HCT116 (cell line): ENCODE data around the gene PBX3. TPM values are rescaled to one million over a fixed set of nuclear protein-coding genes. Genes with fewer than 3 reads are reported as not detected.

Experiments
- ATAC-seq: fragments of 200-7000 bp; cut with Tn5 transposase; 2 replicates; pipeline ENCODE4 v1.9.1; 2020; ENCODE audit warnings: mild to moderate bottlenecking, moderate library complexity
- BruUV-seq: library from RNA; stranded (reverse); fragments of 400-500 nt; replicated peaks from 2 replicates; lab custom pipeline; 2021; lab: Mats Ljungman, UMichigan
- CTCF ChIA-PET: fragments of 300-600 bp; sonication (Branson Sonifier 250); formaldehyde crosslinking; loops from one replicate; lab custom pipeline; 2021; ENCODE audit warnings: antibody characterized with exemption; lab: Charles Lee
- POLR2A ChIA-PET: fragments of 300-600, 350-600 bp; sonication (Branson Sonifier 250); formaldehyde crosslinking; loops from one replicate; lab custom pipeline; 2021; ENCODE audit warnings: antibody characterized with exemption; lab: Charles Lee
- RAD21 ChIA-PET, 2 experiments: fragments of 300-600 bp; sonication (Branson Sonifier 250); formaldehyde crosslinking; loops; one replicate each; lab custom pipeline; 2023; ENCODE audit warnings: low total read pairs in 2 of 2; ENCODE audit not compliant: uncharacterized antibody in 2 of 2, unreplicated experiment in 2 of 2, low non-redundant PET in 1 of 2; lab: Charles Lee
- DNase-seq: peaks from one replicate; pipeline ENCODE4 v3.0.0-alpha.2; 2010; ENCODE audit warnings: low read depth, low spot score
- H2AFZ ChIP-seq: fragments of 200-600 bp; shearing (Covaris generic), sonication (generic); 2 replicates; pipeline ENCODE4 v1.6.1; 2017; ENCODE audit warnings: low read depth, mixed run types, mixed read lengths, antibody characterized with exemption, low read length; ENCODE audit not compliant: poor library complexity, severe bottlenecking
- H3K27ac ChIP-seq: 2 replicates; pipeline ENCODE4 v1.5.1; 2012; ENCODE audit warnings: low read depth, low read length
- H3K27me3 ChIP-seq: fragments of 200-600 bp; sonication (generic); 2 replicates; pipeline ENCODE4 v1.6.1; 2016; ENCODE audit warnings: mixed run types, low read length, mixed read lengths; ENCODE audit not compliant: insufficient read depth
- H3K36me3 ChIP-seq, 2 experiments: fragments of 200-500 bp in 1 of 2; fragments of 200-600 bp in 1 of 2; sonication (Bioruptor generic) in 1 of 2; sonication (generic) in 1 of 2; 2 replicates each; pipeline versions ENCODE4 v1.5.1 to v1.6.1; 2014 to 2016; ENCODE audit warnings: low read length in 2 of 2, inconsistent platforms in 1 of 2, mixed read lengths in 1 of 2, mixed run types in 1 of 2; ENCODE audit not compliant: insufficient read depth in 2 of 2, control insufficient read depth in 1 of 2
- H3K4me1 ChIP-seq, 2 experiments: fragments of 200-600 bp in 1 of 2; sonication (generic) in 1 of 2; 2 replicates each; pipeline versions ENCODE4 v1.5.1 to v1.6.1; 2012 to 2017; ENCODE audit warnings: low read length in 2 of 2, inconsistent platforms in 1 of 2, mild to moderate bottlenecking in 1 of 2, mixed read lengths in 1 of 2, mixed run types in 1 of 2, moderate library complexity in 1 of 2; ENCODE audit not compliant: insufficient read depth in 2 of 2, control insufficient read depth in 1 of 2
- H3K4me2 ChIP-seq: fragments of 200-600 bp; sonication (generic); 2 replicates; pipeline ENCODE4 v1.6.1; 2017; ENCODE audit warnings: mixed run types, low read length, mixed read lengths
- H3K4me3 ChIP-seq, 2 experiments: fragments of 200-600 bp in 1 of 2; sonication (generic) in 1 of 2; replicated peaks in 1 of 2; 2 replicates each; pipeline ENCODE4 v1.5.1; 2011 to 2016; ENCODE audit warnings: low read length in 2 of 2, control low read depth in 1 of 2, low read depth in 1 of 2, mild to moderate bottlenecking in 1 of 2, mixed read lengths in 1 of 2, mixed run types in 1 of 2
- H3K79me2 ChIP-seq: fragments of 200-600 bp; sonication (generic); 2 replicates; pipeline ENCODE4 v1.6.1; 2017; ENCODE audit warnings: mild to moderate bottlenecking, mixed run types, low read length, moderate library complexity, mixed read lengths; ENCODE audit not compliant: insufficient read depth
- H3K9ac ChIP-seq: fragments of 200-600 bp; sonication (generic); 2 replicates; pipeline ENCODE4 v1.6.1; 2016; ENCODE audit warnings: low read length, mixed read lengths
- H3K9me2 ChIP-seq: fragments of 200-600 bp; sonication (generic), shearing (Covaris generic); 2 replicates; pipeline ENCODE4 v1.6.1; 2017; ENCODE audit warnings: mixed run types, mild to moderate bottlenecking, moderate library complexity; ENCODE audit not compliant: insufficient read depth
- H3K9me3 ChIP-seq, 2 experiments: fragments of 200-500 bp in 1 of 2; fragments of 200-600 bp in 1 of 2; sonication (Bioruptor generic) in 1 of 2; sonication (generic) in 1 of 2; 2 replicates each; pipeline ENCODE4 v1.6.1; 2014 to 2017; ENCODE audit warnings: low read length in 2 of 2, mixed read lengths in 2 of 2, inconsistent platforms in 1 of 2, low read depth in 1 of 2, mild to moderate bottlenecking in 1 of 2, mixed run types in 1 of 2, moderate library complexity in 1 of 2; ENCODE audit not compliant: control insufficient read depth in 1 of 2, insufficient read depth in 1 of 2
- H4K20me1 ChIP-seq: fragments of 200-600 bp; sonication (generic), shearing (Covaris generic); 2 replicates; pipeline ENCODE4 v1.6.1; 2017; ENCODE audit warnings: mixed run types, mild to moderate bottlenecking, moderate library complexity; ENCODE audit not compliant: insufficient read depth
- CBX3 ChIP-seq: IDR thresholded peaks from 2 replicates; pipeline ENCODE4 v1.6.1; 2012; ENCODE audit warnings: low read depth
- CEBPB ChIP-seq: IDR thresholded peaks from 2 replicates; pipeline ENCODE4 v1.6.1; 2012; ENCODE audit warnings: low read depth
- EGR1 ChIP-seq: IDR thresholded peaks from 2 replicates; pipeline ENCODE4 v1.6.1; 2012; ENCODE audit warnings: low read depth
- ELF1 ChIP-seq: IDR thresholded peaks from 2 replicates; pipeline ENCODE4 v1.6.1; 2012; ENCODE audit warnings: low read depth, borderline replicate concordance
- FOSL1 ChIP-seq: IDR thresholded peaks from 2 replicates; pipeline ENCODE4 v1.6.1; 2012; ENCODE audit warnings: low read depth
- POLR2AphosphoS5 ChIP-seq: IDR thresholded peaks from 2 replicates; pipeline ENCODE4 v1.6.1; 2011; ENCODE audit warnings: mild to moderate bottlenecking, low read depth, low read length, moderate library complexity
- RAD21 ChIP-seq: IDR thresholded peaks from 2 replicates; pipeline ENCODE4 v1.6.1; 2012; ENCODE audit warnings: low read depth, mild to moderate bottlenecking
- SRF ChIP-seq: IDR thresholded peaks from 2 replicates; pipeline ENCODE4 v1.6.1; 2012; ENCODE audit warnings: low read depth
- YY1 ChIP-seq: IDR thresholded peaks from 2 replicates; pipeline ENCODE4 v1.6.1; 2011; ENCODE audit warnings: low read length, low read depth, moderate library complexity, mild to moderate bottlenecking; ENCODE audit not compliant: insufficient replicate concordance; ENCODE audit errors: extremely low read depth
- intact Hi-C: fragments of 100-400 bp; cut with micrococcal nuclease; formaldehyde crosslinking; loops from 2 replicates; pipeline ENCODE4 v1.10.0; 2022
- total RNA-seq: library from RNA; stranded (reverse); gene quantifications from one replicate; pipeline ENCODE4 v1.2.1, GENCODE V29; 2021; ENCODE audit not compliant: unreplicated experiment
- TF ChIP-seq, protein P1 (sequence below): IDR thresholded peaks from 2 replicates; pipeline ENCODE4 v1.6.1; 2012; ENCODE audit warnings: low read depth
- TF ChIP-seq, protein P2 (sequence below): IDR thresholded peaks from 2 replicates; pipeline ENCODE4 v1.6.1; 2012
- TF ChIP-seq, protein P3 (sequence below): IDR thresholded peaks from 2 replicates; pipeline ENCODE4 v1.6.1; 2012
- TF ChIP-seq, protein P4 (sequence below): IDR thresholded peaks from 2 replicates; pipeline ENCODE4 v1.6.1; 2011; ENCODE audit warnings: mild to moderate bottlenecking, low read length, moderate library complexity; ENCODE audit not compliant: insufficient replicate concordance; ENCODE audit errors: extremely low read depth
- TF ChIP-seq, protein P5 (sequence below), 3 experiments: fragments of 200-600 bp in 1 of 3; sonication (generic) in 1 of 3; IDR thresholded peaks in 2 of 3; conservative IDR thresholded peaks in 1 of 3; 2 replicates each; pipeline ENCODE4 v1.5.1; 2012 to 2017; ENCODE audit warnings: low read depth in 2 of 3, low read length in 2 of 3, antibody characterized with exemption in 1 of 3, borderline replicate concordance in 1 of 3, control low read depth in 1 of 3, mild to moderate bottlenecking in 1 of 3, mixed read lengths in 1 of 3, mixed run types in 1 of 3, moderate library complexity in 1 of 3; ENCODE audit not compliant: insufficient read depth in 1 of 3

Gene PBX3
- total RNA-seq, 1 experiment from 2014 or later, result 13.5 TPM

DNA sequence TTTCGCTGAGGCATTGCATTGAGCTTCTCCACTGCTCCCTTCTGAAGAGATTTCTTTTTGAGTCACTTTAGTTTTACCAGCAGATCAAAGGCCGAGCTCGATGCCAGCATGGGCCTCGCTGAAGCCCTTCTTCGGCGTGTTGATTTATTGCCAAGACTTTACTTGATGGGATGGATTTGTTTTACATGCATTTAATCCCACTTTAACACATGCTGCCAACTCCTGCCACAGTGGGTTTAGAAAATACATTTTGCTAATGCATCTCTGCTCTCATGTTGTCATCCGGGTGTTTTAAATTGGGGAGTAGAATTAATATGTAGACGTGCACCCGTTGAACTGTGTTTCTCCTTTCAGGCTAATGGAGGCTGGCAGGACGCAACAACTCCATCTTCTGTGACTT lies 218.3 kb downstream of the PBX3 start:
- H3K36me3 ChIP-seq, result no peaks in the 10 kb centered on the region
- no peaks in the 10 kb centered on the region for H3K79me2 ChIP-seq
- H3K27me3 ChIP-seq, result no peaks in the 10 kb centered on the region
- ChIA-PET CTCF (no interaction called here), RAD21 (no interaction called here)
- H3K27ac ChIP-seq, result no peak overlapping the region
- no peak overlapping the region for H3K4me3 ChIP-seq
- DNase-seq, result no peak
- no peak overlapping the region for H3K4me2 ChIP-seq
- H3K4me1 ChIP-seq, result no peaks in the 10 kb centered on the region
- TF ChIP-seq CEBPB (no peak), RAD21 (no peak), CBX3 (no peak), YY1 (no peak), EGR1 (no peak)
- TF ChIP-seq, protein P1, sequence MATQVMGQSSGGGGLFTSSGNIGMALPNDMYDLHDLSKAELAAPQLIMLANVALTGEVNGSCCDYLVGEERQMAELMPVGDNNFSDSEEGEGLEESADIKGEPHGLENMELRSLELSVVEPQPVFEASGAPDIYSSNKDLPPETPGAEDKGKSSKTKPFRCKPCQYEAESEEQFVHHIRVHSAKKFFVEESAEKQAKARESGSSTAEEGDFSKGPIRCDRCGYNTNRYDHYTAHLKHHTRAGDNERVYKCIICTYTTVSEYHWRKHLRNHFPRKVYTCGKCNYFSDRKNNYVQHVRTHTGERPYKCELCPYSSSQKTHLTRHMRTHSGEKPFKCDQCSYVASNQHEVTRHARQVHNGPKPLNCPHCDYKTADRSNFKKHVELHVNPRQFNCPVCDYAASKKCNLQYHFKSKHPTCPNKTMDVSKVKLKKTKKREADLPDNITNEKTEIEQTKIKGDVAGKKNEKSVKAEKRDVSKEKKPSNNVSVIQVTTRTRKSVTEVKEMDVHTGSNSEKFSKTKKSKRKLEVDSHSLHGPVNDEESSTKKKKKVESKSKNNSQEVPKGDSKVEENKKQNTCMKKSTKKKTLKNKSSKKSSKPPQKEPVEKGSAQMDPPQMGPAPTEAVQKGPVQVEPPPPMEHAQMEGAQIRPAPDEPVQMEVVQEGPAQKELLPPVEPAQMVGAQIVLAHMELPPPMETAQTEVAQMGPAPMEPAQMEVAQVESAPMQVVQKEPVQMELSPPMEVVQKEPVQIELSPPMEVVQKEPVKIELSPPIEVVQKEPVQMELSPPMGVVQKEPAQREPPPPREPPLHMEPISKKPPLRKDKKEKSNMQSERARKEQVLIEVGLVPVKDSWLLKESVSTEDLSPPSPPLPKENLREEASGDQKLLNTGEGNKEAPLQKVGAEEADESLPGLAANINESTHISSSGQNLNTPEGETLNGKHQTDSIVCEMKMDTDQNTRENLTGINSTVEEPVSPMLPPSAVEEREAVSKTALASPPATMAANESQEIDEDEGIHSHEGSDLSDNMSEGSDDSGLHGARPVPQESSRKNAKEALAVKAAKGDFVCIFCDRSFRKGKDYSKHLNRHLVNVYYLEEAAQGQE, result no peak
- TF ChIP-seq, protein P2, sequence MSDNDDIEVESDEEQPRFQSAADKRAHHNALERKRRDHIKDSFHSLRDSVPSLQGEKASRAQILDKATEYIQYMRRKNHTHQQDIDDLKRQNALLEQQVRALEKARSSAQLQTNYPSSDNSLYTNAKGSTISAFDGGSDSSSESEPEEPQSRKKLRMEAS, result no peak
- TF ChIP-seq, all 23 proteins: peak for 0
- no peak overlapping the region for H2AFZ ChIP-seq
- BruUV-seq, result no TSS peak
- H3K9ac ChIP-seq, result no peak overlapping the region
- H3K9me3 ChIP-seq, result no peaks in the 10 kb centered on the region
- H4K20me1 ChIP-seq, result no peaks in the 10 kb centered on the region
- no peaks in the 10 kb centered on the region for H3K9me2 ChIP-seq
- intact Hi-C loops, result no loop called here
- POLR2A ChIA-PET, result no interaction called here
- ATAC-seq, result no peak

DNA sequence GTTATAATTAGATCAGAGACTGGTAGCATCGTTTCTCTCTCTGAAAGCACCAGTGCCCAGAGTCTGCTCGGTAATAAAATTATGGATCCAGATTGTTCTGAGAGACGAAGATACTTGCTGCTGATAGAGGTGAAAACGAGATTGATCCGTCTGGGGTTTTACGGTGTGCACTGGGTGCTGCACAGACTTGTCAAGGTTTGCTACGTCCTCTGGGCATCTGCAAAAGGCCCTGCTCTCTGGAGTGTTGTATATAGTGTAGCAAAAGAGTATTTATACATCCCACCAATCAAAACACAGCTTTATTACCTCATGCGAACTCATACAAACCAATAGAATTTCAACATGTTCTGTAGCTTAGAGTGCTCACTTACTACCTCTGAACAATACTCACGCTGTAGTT lies 219.3 kb downstream of the PBX3 start:
- ATAC-seq (no peak), DNase-seq (no peak)
- H3K9ac ChIP-seq, result no peak overlapping the region
- ChIA-PET RAD21 (no interaction called here), CTCF (no interaction called here), POLR2A (no interaction called here)
- H3K36me3 ChIP-seq, result no peaks in the 10 kb centered on the region
- H3K4me2 ChIP-seq, result no peak overlapping the region
- no peaks in the 10 kb centered on the region for H3K9me2 ChIP-seq
- H4K20me1 ChIP-seq, result no peaks in the 10 kb centered on the region
- no peaks in the 10 kb centered on the region for H3K27me3 ChIP-seq
- intact Hi-C loops, result no loop called here
- H3K4me3 ChIP-seq, result no peak overlapping the region
- H3K4me1 ChIP-seq, result no peaks in the 10 kb centered on the region
- H3K27ac ChIP-seq, result no peak overlapping the region
- no TSS peak for BruUV-seq
- H3K9me3 ChIP-seq, result no peaks in the 10 kb centered on the region
- no peak overlapping the region for H2AFZ ChIP-seq
- H3K79me2 ChIP-seq, result no peaks in the 10 kb centered on the region
- TF ChIP-seq POLR2AphosphoS5 (no peak), ELF1 (no peak), FOSL1 (no peak), SRF (no peak)
- TF ChIP-seq, protein P3, sequence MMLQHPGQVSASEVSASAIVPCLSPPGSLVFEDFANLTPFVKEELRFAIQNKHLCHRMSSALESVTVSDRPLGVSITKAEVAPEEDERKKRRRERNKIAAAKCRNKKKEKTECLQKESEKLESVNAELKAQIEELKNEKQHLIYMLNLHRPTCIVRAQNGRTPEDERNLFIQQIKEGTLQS, result no peak
- TF ChIP-seq, protein P4, sequence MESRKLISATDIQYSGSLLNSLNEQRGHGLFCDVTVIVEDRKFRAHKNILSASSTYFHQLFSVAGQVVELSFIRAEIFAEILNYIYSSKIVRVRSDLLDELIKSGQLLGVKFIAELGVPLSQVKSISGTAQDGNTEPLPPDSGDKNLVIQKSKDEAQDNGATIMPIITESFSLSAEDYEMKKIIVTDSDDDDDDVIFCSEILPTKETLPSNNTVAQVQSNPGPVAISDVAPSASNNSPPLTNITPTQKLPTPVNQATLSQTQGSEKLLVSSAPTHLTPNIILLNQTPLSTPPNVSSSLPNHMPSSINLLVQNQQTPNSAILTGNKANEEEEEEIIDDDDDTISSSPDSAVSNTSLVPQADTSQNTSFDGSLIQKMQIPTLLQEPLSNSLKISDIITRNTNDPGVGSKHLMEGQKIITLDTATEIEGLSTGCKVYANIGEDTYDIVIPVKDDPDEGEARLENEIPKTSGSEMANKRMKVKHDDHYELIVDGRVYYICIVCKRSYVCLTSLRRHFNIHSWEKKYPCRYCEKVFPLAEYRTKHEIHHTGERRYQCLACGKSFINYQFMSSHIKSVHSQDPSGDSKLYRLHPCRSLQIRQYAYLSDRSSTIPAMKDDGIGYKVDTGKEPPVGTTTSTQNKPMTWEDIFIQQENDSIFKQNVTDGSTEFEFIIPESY, result no peak
- TF ChIP-seq, protein P5, sequence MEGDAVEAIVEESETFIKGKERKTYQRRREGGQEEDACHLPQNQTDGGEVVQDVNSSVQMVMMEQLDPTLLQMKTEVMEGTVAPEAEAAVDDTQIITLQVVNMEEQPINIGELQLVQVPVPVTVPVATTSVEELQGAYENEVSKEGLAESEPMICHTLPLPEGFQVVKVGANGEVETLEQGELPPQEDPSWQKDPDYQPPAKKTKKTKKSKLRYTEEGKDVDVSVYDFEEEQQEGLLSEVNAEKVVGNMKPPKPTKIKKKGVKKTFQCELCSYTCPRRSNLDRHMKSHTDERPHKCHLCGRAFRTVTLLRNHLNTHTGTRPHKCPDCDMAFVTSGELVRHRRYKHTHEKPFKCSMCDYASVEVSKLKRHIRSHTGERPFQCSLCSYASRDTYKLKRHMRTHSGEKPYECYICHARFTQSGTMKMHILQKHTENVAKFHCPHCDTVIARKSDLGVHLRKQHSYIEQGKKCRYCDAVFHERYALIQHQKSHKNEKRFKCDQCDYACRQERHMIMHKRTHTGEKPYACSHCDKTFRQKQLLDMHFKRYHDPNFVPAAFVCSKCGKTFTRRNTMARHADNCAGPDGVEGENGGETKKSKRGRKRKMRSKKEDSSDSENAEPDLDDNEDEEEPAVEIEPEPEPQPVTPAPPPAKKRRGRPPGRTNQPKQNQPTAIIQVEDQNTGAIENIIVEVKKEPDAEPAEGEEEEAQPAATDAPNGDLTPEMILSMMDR (IDR thresholded peaks at IDR 0.05 in 2 of 3, conservative IDR thresholded peaks at IDR 0.05 in 1 of 3; ENCODE audit: borderline replicate concordance in 1 of 3, insufficient read depth in 1 of 3, low read depth in 2 of 3, low read length in 2 of 3), result no peak
